ENCODE data around the gene ZNF281. TPM values are rescaled to one million over a fixed set of nuclear protein-coding genes. Genes with fewer than 3 reads are reported as not detected.
"Not testable (repeated sequence)": the region's sequence is repeated elsewhere in the genome, so short reads cannot be mapped to it uniquely, and the experiment has no call there.

ZNF281 gene
- total and polyA plus RNA-seq, 8 donors, result 1.7 to 24.5 (median 10.4) TPM

DNA sequence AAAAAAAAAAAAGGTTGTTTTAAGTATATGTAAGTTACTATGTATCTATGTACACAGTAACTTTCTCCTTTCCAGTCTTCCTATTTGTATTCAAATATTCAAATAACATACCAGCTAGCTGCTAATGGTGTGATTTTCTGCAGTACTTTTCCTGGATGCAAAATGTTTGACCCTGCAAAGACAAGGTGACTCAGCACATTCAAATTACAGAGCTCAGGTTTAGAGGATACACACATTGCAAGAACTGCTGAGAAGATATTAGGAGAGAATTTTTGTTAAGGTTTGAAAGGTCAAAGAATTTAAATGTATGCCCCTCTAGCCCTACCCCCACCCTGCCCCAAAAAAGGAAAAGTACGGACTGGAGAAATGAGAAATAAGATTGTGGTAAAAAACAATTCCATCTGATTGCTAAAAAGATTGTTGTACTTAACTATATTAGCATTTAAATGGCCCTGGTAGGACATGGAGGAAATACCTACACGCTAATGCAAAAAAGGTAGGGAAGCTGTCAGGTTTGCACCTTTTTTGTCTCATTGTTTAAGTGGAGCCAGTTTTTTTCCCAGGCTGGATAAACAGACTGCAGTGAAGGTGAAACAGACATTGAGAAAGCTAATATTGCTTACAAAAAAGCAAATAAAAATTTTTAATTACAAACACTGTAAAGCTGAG lies 45.6 kb downstream of the ZNF281 start:
- Histone ChIP-seq H3K9me3 (no peaks in the 10 kb centered on the region), H3K27ac (no peak overlapping the region), H3K27me3 (no peaks in the 10 kb centered on the region), H3K4me1 (peaks cover 0 to 8% (median 0%) of the 10 kb centered on the region in 4 donors), H3K4me3 (no peak overlapping the region), H3K36me3 (no peaks in the 10 kb centered on the region)
- DNase-seq, result peak in 1 of 2 donors; percentile 38
- intact Hi-C loops (cut with DNase I; ENCODE audit: low total_unique reads), result no loop called here
- no peak for TF ChIP-seq EP300 (IDR thresholded peaks at IDR 0.05)
- TF ChIP-seq CTCF (IDR thresholded peaks at IDR 0.05), result no peak
- TF ChIP-seq POLR2AphosphoS5 (IDR thresholded peaks at IDR 0.05), result no peak
- TF ChIP-seq POLR2A (IDR thresholded peaks at IDR 0.05), result no peak
- whole genome bisulfite sequencing, 5 donors, result 67 to 81% (median 72%) methylated on average over 2 of the region's 2 CpGs

DNA sequence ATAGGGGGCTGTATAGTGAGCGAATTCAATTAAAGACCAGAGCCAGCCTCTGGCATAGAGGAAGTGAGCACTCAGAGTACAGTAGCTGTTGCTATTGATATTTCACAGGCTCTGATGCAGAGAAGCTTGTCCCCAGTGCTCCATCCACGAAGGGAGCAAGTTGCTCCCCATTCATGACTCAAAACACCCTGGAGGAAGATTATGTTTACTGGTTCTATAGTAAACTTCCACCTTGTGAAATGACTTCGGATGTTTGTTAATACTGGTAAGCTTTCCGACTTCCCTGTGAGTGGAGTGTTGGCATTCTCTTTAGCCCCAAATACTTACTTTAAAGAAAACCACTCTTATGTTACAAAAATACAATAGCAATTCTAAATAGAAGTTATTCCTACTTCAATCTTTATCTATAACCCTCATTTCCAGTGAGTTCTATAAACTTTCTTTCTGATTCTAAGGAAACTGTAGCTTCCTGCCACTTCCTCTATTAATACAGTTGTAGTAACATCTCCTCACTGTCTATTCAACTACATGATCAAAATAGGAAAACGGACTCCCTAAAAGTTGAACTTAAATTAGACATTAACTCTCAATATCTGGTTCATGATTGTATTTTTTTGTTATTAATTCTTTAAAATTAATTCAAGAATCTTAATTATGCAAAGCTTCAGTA lies 46.4 kb downstream of the ZNF281 start:
- Histone ChIP-seq H3K36me3 (no peaks in the 10 kb centered on the region), H3K27me3 (no peaks in the 10 kb centered on the region), H3K9me3 (no peaks in the 10 kb centered on the region), H3K4me1 (peaks cover 0 to 8% (median 0%) of the 10 kb centered on the region in 4 donors), H3K27ac (peak overlapping the region in 1 of 5 donors; percentile 33), H3K4me3 (no peak overlapping the region)
- 56 to 72% (median 60%) methylated on average over 5 of the region's 5 CpGs for WGBS, 5 donors
- no peak for DNase-seq
- TF ChIP-seq EP300 (IDR thresholded peaks at IDR 0.05) (no peak), POLR2AphosphoS5 (IDR thresholded peaks at IDR 0.05) (no peak), POLR2A (IDR thresholded peaks at IDR 0.05) (no peak), CTCF (IDR thresholded peaks at IDR 0.05) (no peak)
- intact Hi-C loops (cut with DNase I; ENCODE audit: low total_unique reads), result no loop called here

- TF ChIP-seq POLR2A (IDR thresholded peaks at IDR 0.05) (no peak), CTCF (IDR thresholded peaks at IDR 0.05) (no peak), EP300 (IDR thresholded peaks at IDR 0.05) (no peak), POLR2AphosphoS5 (IDR thresholded peaks at IDR 0.05) (no peak)
- no peaks in the 10 kb centered on the region for H3K27me3 ChIP-seq
- H3K4me3 ChIP-seq, result no peak overlapping the region
- 82 to 95% (median 91%) methylated on average over 2 of the region's 2 CpGs for WGBS, 5 donors
- no peaks in the 10 kb centered on the region for H3K36me3 ChIP-seq
- no peak overlapping the region for H3K27ac ChIP-seq
- DNase-seq, result no peak
- H3K4me1 ChIP-seq, result peaks cover 0 to 8% (median 0%) of the 10 kb centered on the region in 4 donors
- intact Hi-C loops (cut with DNase I; ENCODE audit: low total_unique reads), result no loop called here
- no peaks in the 10 kb centered on the region for H3K9me3 ChIP-seq
Measured at GRCh38 chr1:200362421-200362820, 47.4 kb downstream of the ZNF281 start.

- H3K4me3 ChIP-seq, result no peak overlapping the region
- no peaks in the 10 kb centered on the region for H3K9me3 ChIP-seq
- H3K4me1 ChIP-seq, result peaks cover 0 to 8% (median 0%) of the 10 kb centered on the region in 4 donors
- intact Hi-C loops (cut with DNase I; ENCODE audit: low total_unique reads), result no loop called here
- no peaks in the 10 kb centered on the region for H3K36me3 ChIP-seq
- H3K27ac ChIP-seq, result no peak overlapping the region
- no peak for DNase-seq
- no peaks in the 10 kb centered on the region for H3K27me3 ChIP-seq
- 58 to 76% (median 68%) methylated on average over 3 of the region's 3 CpGs for WGBS, 5 donors
- TF ChIP-seq POLR2A (IDR thresholded peaks at IDR 0.05), result no peak
Measured at GRCh38 chr1:200359610-200360163, 50.1 kb downstream of the ZNF281 start.

GRCh38 chr1:200357925-200358324 lies 51.9 kb downstream of the ZNF281 start:
- DNase-seq; H3K27ac ChIP-seq; H3K9me3 ChIP-seq; intact Hi-C loops (cut with DNase I; ENCODE audit: low total_unique reads); H3K27me3 ChIP-seq; H3K4me1 ChIP-seq; H3K36me3 ChIP-seq; H3K4me3 ChIP-seq: not testable (repeated sequence)
- 73 to 79% (median 78%) methylated on average over 6 of the region's 6 CpGs for WGBS, 5 donors
